ENCODE results near the gene SPRR3. TPM values are rescaled to one million over a fixed set of nuclear protein-coding genes. Genes with fewer than 3 reads are reported as not detected.
"Not testable (repeated sequence)": the region's sequence is repeated elsewhere in the genome, so short reads cannot be mapped to it uniquely, and the experiment has no call there.

The SPRR3 gene
- total RNA-seq, 1 donor from 2014 or later = not detected

GRCh38 chr1:153000294-153000693 lies 1.3 kb upstream of the SPRR3 start:
- DNase-seq (ENCODE audit: extremely low spot score, unreplicated experiment) = no peak
- H3K27ac Mint-ChIP-seq (ENCODE audit: unreplicated experiment) = no peak overlapping the region
- H3K4me3 Mint-ChIP-seq (ENCODE audit: unreplicated experiment) = no peak overlapping the region
- peaks cover 13% of the 10 kb centered on the region for H3K9me3 Mint-ChIP-seq (ENCODE audit: unreplicated experiment)
- H3K4me1 Mint-ChIP-seq (ENCODE audit: unreplicated experiment) = no peaks in the 10 kb centered on the region
- no peaks in the 10 kb centered on the region for H3K36me3 Mint-ChIP-seq (ENCODE audit: unreplicated experiment)
- no peak for TF ChIP-seq CTCF (IDR thresholded peaks at IDR 0.05)
- H3K27me3 Mint-ChIP-seq (ENCODE audit: unreplicated experiment) = no peaks in the 10 kb centered on the region

- H3K9me3 Mint-ChIP-seq (ENCODE audit: unreplicated experiment) = peaks cover 17% of the 10 kb centered on the region
- DNase-seq (ENCODE audit: extremely low spot score, unreplicated experiment); H3K27ac Mint-ChIP-seq (ENCODE audit: unreplicated experiment); H3K36me3 Mint-ChIP-seq (ENCODE audit: unreplicated experiment); H3K4me1 Mint-ChIP-seq (ENCODE audit: unreplicated experiment); H3K4me3 Mint-ChIP-seq (ENCODE audit: unreplicated experiment); H3K27me3 Mint-ChIP-seq (ENCODE audit: unreplicated experiment): not testable (repeated sequence)
These were observed 9.7 kb downstream of the SPRR3 start for GRCh38 chr1:153011235-153011758.

- H3K27ac Mint-ChIP-seq (ENCODE audit: unreplicated experiment); H3K4me3 Mint-ChIP-seq (ENCODE audit: unreplicated experiment); H3K36me3 Mint-ChIP-seq (ENCODE audit: unreplicated experiment); DNase-seq (ENCODE audit: extremely low spot score, unreplicated experiment); H3K9me3 Mint-ChIP-seq (ENCODE audit: unreplicated experiment); H3K4me1 Mint-ChIP-seq (ENCODE audit: unreplicated experiment); H3K27me3 Mint-ChIP-seq (ENCODE audit: unreplicated experiment): not testable (repeated sequence)
These were observed 20.3 kb downstream of the SPRR3 start for GRCh38 chr1:153021829-153022228.

GRCh38 chr1:153022340-153022739 lies 20.8 kb downstream of the SPRR3 start:
- not testable (repeated sequence) for H3K27me3 Mint-ChIP-seq (ENCODE audit: unreplicated experiment); H3K9me3 Mint-ChIP-seq (ENCODE audit: unreplicated experiment); DNase-seq (ENCODE audit: extremely low spot score, unreplicated experiment); H3K27ac Mint-ChIP-seq (ENCODE audit: unreplicated experiment); H3K4me3 Mint-ChIP-seq (ENCODE audit: unreplicated experiment); H3K4me1 Mint-ChIP-seq (ENCODE audit: unreplicated experiment); H3K36me3 Mint-ChIP-seq (ENCODE audit: unreplicated experiment)

- H3K27me3 Mint-ChIP-seq (ENCODE audit: unreplicated experiment) = no peaks in the 10 kb centered on the region
These were observed 21.6 kb downstream of the SPRR3 start for GRCh38 chr1:153023109-153023508.

GRCh38 chr1:153024413-153024812 lies 22.9 kb downstream of the SPRR3 start:
- H3K27me3 Mint-ChIP-seq (ENCODE audit: unreplicated experiment) = no peaks in the 10 kb centered on the region
- H3K9me3 Mint-ChIP-seq (ENCODE audit: unreplicated experiment) = peaks cover 8% of the 10 kb centered on the region
- no peaks in the 10 kb centered on the region for H3K36me3 Mint-ChIP-seq (ENCODE audit: unreplicated experiment)
- DNase-seq (ENCODE audit: extremely low spot score, unreplicated experiment) = no peak
- no peaks in the 10 kb centered on the region for H3K4me1 Mint-ChIP-seq (ENCODE audit: unreplicated experiment)
- H3K4me3 Mint-ChIP-seq (ENCODE audit: unreplicated experiment) = no peak overlapping the region
- no peak for TF ChIP-seq CTCF (IDR thresholded peaks at IDR 0.05)
- no peak overlapping the region for H3K27ac Mint-ChIP-seq (ENCODE audit: unreplicated experiment)

More at GRCh38 chr1:153023109-153023508, 21.6 kb downstream of the SPRR3 start:
- Mint-ChIP-seq H3K36me3 (ENCODE audit: unreplicated experiment) (no peaks in the 10 kb centered on the region), H3K27ac (ENCODE audit: unreplicated experiment) (no peak overlapping the region), H3K4me3 (ENCODE audit: unreplicated experiment) (no peak overlapping the region), H3K4me1 (ENCODE audit: unreplicated experiment) (no peaks in the 10 kb centered on the region), H3K9me3 (ENCODE audit: unreplicated experiment) (no peaks in the 10 kb centered on the region)
- no peak for TF ChIP-seq CTCF (IDR thresholded peaks at IDR 0.05)
- no peak for DNase-seq (ENCODE audit: extremely low spot score, unreplicated experiment)

- H3K27ac Mint-ChIP-seq (ENCODE audit: unreplicated experiment) = no peak overlapping the region
- H3K27me3 Mint-ChIP-seq (ENCODE audit: unreplicated experiment) = no peaks in the 10 kb centered on the region
- DNase-seq (ENCODE audit: extremely low spot score, unreplicated experiment) = no peak
- TF ChIP-seq CTCF (IDR thresholded peaks at IDR 0.05) = no peak
- peaks cover 8% of the 10 kb centered on the region for H3K9me3 Mint-ChIP-seq (ENCODE audit: unreplicated experiment)
- no peaks in the 10 kb centered on the region for H3K36me3 Mint-ChIP-seq (ENCODE audit: unreplicated experiment)
- no peak overlapping the region for H3K4me3 Mint-ChIP-seq (ENCODE audit: unreplicated experiment)
- no peaks in the 10 kb centered on the region for H3K4me1 Mint-ChIP-seq (ENCODE audit: unreplicated experiment)
These were observed 24.2 kb downstream of the SPRR3 start for GRCh38 chr1:153025797-153026196.
